DND-41 (cell line): Measurements from ENCODE around the gene SYNPO2L.
"Not testable (repeated sequence)": the region's sequence is repeated elsewhere in the genome, so short reads cannot be mapped to it uniquely, and the experiment has no call there.

Source experiments
- ATAC-seq: fragments of 200-7000 bp; cut with Tn5 transposase; 3 replicates; pipeline ENCODE4 v1.9.1; 2021; ENCODE audit warnings: low read depth; ENCODE audit not compliant: insufficient read depth
- DNase-seq: peaks from one replicate; pipeline ENCODE4 v3.0.0-alpha.2; 2020
- H2AFZ ChIP-seq: 2 replicates; pipeline ENCODE4 v1.6.0; 2012; ENCODE audit warnings: low read depth, low read length
- H3K27ac ChIP-seq: 2 replicates; pipeline ENCODE4 v1.5.1; 2012; ENCODE audit warnings: low read length, inconsistent platforms
- H3K27me3 ChIP-seq: fragments of 200-600 bp; sonication (generic); 2 replicates; pipeline ENCODE4 v1.6.0; 2012; ENCODE audit warnings: low read length, mild to moderate bottlenecking, inconsistent platforms; ENCODE audit not compliant: insufficient read depth, poor library complexity
- H3K36me3 ChIP-seq: 2 replicates; pipeline ENCODE4 v1.5.1; 2012; ENCODE audit warnings: low read length, inconsistent platforms; ENCODE audit not compliant: insufficient read depth
- H3K4me1 ChIP-seq: 2 replicates; pipeline ENCODE4 v1.5.1; 2012; ENCODE audit warnings: mild to moderate bottlenecking, low read length; ENCODE audit not compliant: insufficient read depth
- H3K4me2 ChIP-seq: 2 replicates; pipeline ENCODE4 v1.6.0; 2012; ENCODE audit warnings: mild to moderate bottlenecking, moderate library complexity, low read length, inconsistent platforms; ENCODE audit not compliant: insufficient read depth
- H3K4me3 ChIP-seq, 2 experiments: fragments of 200-600 bp in 1 of 2; shearing (Covaris generic) in 1 of 2; 2 replicates each; pipeline ENCODE4 v1.5.1; 2012 to 2016; ENCODE audit warnings: inconsistent platforms in 2 of 2, low read length in 2 of 2, mild to moderate bottlenecking in 2 of 2, low read depth in 1 of 2, moderate library complexity in 1 of 2
- H3K79me2 ChIP-seq: 2 replicates; pipeline ENCODE4 v1.6.0; 2012; ENCODE audit warnings: low read length, inconsistent platforms; ENCODE audit not compliant: insufficient read depth
- H3K9ac ChIP-seq: 2 replicates; pipeline ENCODE4 v1.6.0; 2012; ENCODE audit warnings: low read depth, mild to moderate bottlenecking, inconsistent platforms, low read length, moderate library complexity
- H3K9me3 ChIP-seq: 2 replicates; pipeline ENCODE4 v1.5.1; 2012; ENCODE audit warnings: low read length, moderate library complexity, mild to moderate bottlenecking, inconsistent platforms; ENCODE audit not compliant: insufficient read depth, severe bottlenecking
- H4K20me1 ChIP-seq: 2 replicates; pipeline ENCODE4 v1.6.0; 2012; ENCODE audit warnings: low read length; ENCODE audit not compliant: insufficient read depth
- CTCF ChIP-seq: IDR thresholded peaks from 2 replicates; pipeline ENCODE4 v1.5.1; 2012; ENCODE audit warnings: borderline replicate concordance, low read length, moderate library complexity, mild to moderate bottlenecking; ENCODE audit not compliant: poor library complexity, severe bottlenecking; ENCODE audit errors: extremely low read depth
- EZH2 ChIP-seq: IDR thresholded peaks from 3 replicates; pipeline ENCODE4 v1.6.1; 2012; ENCODE audit warnings: borderline replicate concordance, low read depth, mild to moderate bottlenecking, moderate library complexity, low read length, inconsistent platforms; ENCODE audit not compliant: severe bottlenecking

SYNPO2L gene

DNA sequence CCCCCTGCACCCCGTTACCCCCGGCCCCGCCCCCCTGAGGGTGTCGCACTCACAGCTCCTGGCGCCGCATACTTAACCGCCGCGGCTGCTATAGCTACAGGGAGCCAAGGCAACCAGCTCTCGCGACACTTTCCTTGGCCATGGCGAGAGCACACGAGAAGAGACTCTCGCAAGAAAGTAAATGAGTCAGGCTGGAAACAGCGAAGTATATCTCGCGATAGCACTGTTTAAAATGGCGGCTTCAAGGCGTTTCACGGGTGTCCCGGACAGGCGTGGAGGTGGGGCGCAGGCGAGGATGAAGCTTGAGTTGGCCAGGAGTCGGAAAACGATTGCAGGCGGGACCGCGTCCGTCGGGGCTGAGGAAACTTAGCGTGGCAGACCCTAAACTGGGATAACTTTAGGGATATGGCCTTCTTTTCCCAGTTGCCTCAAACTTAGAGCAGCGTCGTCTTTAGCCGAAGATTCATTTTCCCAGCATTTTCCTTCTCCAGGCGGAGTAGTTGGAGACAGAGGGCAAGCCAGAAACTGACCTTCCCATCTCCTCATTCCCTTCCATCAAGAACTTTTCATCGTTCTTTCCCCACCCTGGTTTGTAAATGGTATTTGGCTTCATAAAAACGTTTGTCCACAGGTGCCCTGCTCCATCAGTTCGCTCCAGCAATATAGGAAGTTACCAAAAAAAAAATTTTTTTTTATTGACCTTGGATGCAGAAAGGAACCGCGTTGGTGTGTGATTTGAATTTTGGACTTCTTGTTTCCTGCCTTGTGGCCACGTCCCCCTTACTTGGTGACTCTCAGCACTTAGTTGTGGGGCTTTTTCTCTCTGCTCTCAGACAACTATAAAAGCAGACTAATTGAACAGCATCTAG lies 29.7 kb downstream of the SYNPO2L start:
- peak overlapping the region; percentile 86 for H3K9ac ChIP-seq
- H3K36me3 ChIP-seq: 0 out of 2 replicates have a peak, but pooled peaks cover 4% of the 10 kb centered on the region
- H3K4me2 ChIP-seq: peak overlapping the region; percentile 74
- DNase-seq: peak; percentile 94
- H3K4me1 ChIP-seq: peaks cover 23% of the 10 kb centered on the region
- H2AFZ ChIP-seq: peak overlapping the region; percentile 93
- H3K27me3 ChIP-seq: no peaks in the 10 kb centered on the region
- ATAC-seq: peak; percentile 96
- H3K79me2 ChIP-seq: peaks cover 21% of the 10 kb centered on the region
- peak overlapping the region; percentile 93 for H3K27ac ChIP-seq
- peak overlapping the region; percentile 47 to 83 for H3K4me3 ChIP-seq
- no peaks in the 10 kb centered on the region for H3K9me3 ChIP-seq
- H4K20me1 ChIP-seq: no peaks in the 10 kb centered on the region
- TF ChIP-seq EZH2 (no peak), CTCF (no peak)

GRCh38 chr10:73625004-73625883 lies 30.6 kb downstream of the SYNPO2L start:
- Histone ChIP-seq H4K20me1 (no peaks in the 10 kb centered on the region), H3K4me2 (peak overlapping the region; percentile 74), H3K9me3 (no peaks in the 10 kb centered on the region), H3K79me2 (peaks cover 21% of the 10 kb centered on the region), H3K27ac (peak overlapping the region; percentile 69), H3K27me3 (no peaks in the 10 kb centered on the region), H3K9ac (peak overlapping the region; percentile 86), H3K4me3 (peak overlapping the region; percentile 47 to 83; a peak in 3 of 4 replicates), H3K4me1 (peaks cover 23% of the 10 kb centered on the region), H3K36me3 (0 out of 2 replicates have a peak, but pooled peaks cover 4% of the 10 kb centered on the region), H2AFZ (peak overlapping the region; percentile 87)
- TF ChIP-seq CTCF: no peak
- TF ChIP-seq EZH2: no peak
- DNase-seq: peak; percentile 27
- ATAC-seq: peak; percentile 65

- Histone ChIP-seq H3K9ac (no peak overlapping the region), H3K36me3 (0 out of 2 replicates have a peak, but pooled peaks cover 4% of the 10 kb centered on the region), H3K79me2 (peaks cover 21% of the 10 kb centered on the region), H3K4me1 (peaks cover 23% of the 10 kb centered on the region), H4K20me1 (no peaks in the 10 kb centered on the region), H3K4me2 (no peak overlapping the region), H2AFZ (no peak overlapping the region), H3K4me3 (no peak overlapping the region), H3K27me3 (no peaks in the 10 kb centered on the region), H3K27ac (no peak overlapping the region), H3K9me3 (no peaks in the 10 kb centered on the region)
- DNase-seq (no peak), ATAC-seq (no peak)
- TF ChIP-seq EZH2 (no peak), CTCF (no peak)
These were observed 32.8 kb downstream of the SYNPO2L start for GRCh38 chr10:73623056-73623455.

GRCh38 chr10:73620974-73621373 lies 34.9 kb downstream of the SYNPO2L start:
- H4K20me1 ChIP-seq, H3K9me3 ChIP-seq, H3K79me2 ChIP-seq, H3K4me1 ChIP-seq, ATAC-seq, DNase-seq, H3K36me3 ChIP-seq, H2AFZ ChIP-seq, H3K4me3 ChIP-seq, H3K9ac ChIP-seq, H3K27ac ChIP-seq, H3K27me3 ChIP-seq, H3K4me2 ChIP-seq: not testable (repeated sequence)

DNA sequence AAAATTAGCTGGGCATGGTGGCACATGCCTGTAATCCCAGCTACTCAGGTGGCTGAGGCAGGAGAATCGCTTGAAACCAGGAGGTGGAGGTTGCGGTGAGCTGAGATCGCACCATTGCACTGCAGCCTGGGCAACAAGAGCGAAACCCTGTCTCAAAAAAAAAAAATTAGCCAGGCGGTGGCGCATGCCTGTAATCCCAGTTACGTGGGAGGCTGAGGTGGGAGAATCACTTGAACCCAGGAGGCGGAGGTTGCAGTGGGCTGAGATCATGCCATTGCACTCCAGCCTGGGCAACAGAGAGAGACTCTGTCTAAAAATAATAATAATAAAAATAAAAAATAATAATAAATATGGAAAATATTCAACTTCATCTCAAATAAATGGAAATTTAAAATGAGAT lies 38.7 kb downstream of the SYNPO2L start:
- not testable (repeated sequence) for H3K4me1 ChIP-seq, DNase-seq

More for the DNA sequence above, 38.7 kb downstream of the SYNPO2L start:
- H3K9ac ChIP-seq, H3K27ac ChIP-seq, H3K4me2 ChIP-seq, H2AFZ ChIP-seq, H3K4me3 ChIP-seq, H3K79me2 ChIP-seq, H3K9me3 ChIP-seq, ATAC-seq, H4K20me1 ChIP-seq, H3K27me3 ChIP-seq, H3K36me3 ChIP-seq: not testable (repeated sequence)
